Activated CD4-positive, alpha-beta T cell treated with anti-CD3 and anti-CD28 coated beads, Interleukin-2, amount 10 ng/mL, durations not matched to agents 7 days and 5 days (primary cell): ENCODE results near the gene LILRA1. TPM values are rescaled to one million over a fixed set of nuclear protein-coding genes. Genes with fewer than 3 reads are reported as not detected.
"Not testable (repeated sequence)": the region's sequence is repeated elsewhere in the genome, so short reads cannot be mapped to it uniquely, and the experiment has no call there.

ENCODE experiments used
- CTCF ChIA-PET: fragments of 350-600 bp; sonication (Branson Sonifier 250); formaldehyde crosslinking; loops from one replicate; lab custom pipeline; 2021; ENCODE audit warnings: antibody characterized with exemption; lab: Charles Lee
- POLR2A ChIA-PET: fragments of 350-600 bp; sonication (Branson Sonifier 250); formaldehyde crosslinking; loops from one replicate; lab custom pipeline; 2021; ENCODE audit warnings: antibody characterized with exemption; lab: Charles Lee
- DNase-seq: peaks from one replicate; pipeline ENCODE4 v3.0.0-alpha.2; 2020
- H3K27ac Mint-ChIP-seq: one replicate; pipeline ENCODE4 v1.8.0; 2021; ENCODE audit warnings: mild to moderate bottlenecking, moderate library complexity, mixed read lengths
- H3K27me3 Mint-ChIP-seq: one replicate; pipeline ENCODE4 v1.8.0; 2021; ENCODE audit warnings: mixed read lengths
- H3K36me3 Mint-ChIP-seq: one replicate; pipeline ENCODE4 v1.8.0; 2021; ENCODE audit warnings: low read depth, mixed read lengths
- H3K4me1 Mint-ChIP-seq: one replicate; pipeline ENCODE4 v1.8.0; 2021; ENCODE audit warnings: mixed read lengths
- H3K4me3 Mint-ChIP-seq: one replicate; pipeline ENCODE4 v1.8.0; 2021; ENCODE audit warnings: mild to moderate bottlenecking, moderate library complexity, mixed read lengths
- H3K9me3 Mint-ChIP-seq: one replicate; pipeline ENCODE4 v1.8.0; 2021; ENCODE audit warnings: mixed read lengths
- total RNA-seq, 2 experiments: library from RNA; stranded (reverse); gene quantifications; one replicate each; pipeline ENCODE4 v1.2.3, GENCODE V29; 2021

Gene LILRA1
- total RNA-seq, 2 experiments from 2014 or later: not detected

DNA sequence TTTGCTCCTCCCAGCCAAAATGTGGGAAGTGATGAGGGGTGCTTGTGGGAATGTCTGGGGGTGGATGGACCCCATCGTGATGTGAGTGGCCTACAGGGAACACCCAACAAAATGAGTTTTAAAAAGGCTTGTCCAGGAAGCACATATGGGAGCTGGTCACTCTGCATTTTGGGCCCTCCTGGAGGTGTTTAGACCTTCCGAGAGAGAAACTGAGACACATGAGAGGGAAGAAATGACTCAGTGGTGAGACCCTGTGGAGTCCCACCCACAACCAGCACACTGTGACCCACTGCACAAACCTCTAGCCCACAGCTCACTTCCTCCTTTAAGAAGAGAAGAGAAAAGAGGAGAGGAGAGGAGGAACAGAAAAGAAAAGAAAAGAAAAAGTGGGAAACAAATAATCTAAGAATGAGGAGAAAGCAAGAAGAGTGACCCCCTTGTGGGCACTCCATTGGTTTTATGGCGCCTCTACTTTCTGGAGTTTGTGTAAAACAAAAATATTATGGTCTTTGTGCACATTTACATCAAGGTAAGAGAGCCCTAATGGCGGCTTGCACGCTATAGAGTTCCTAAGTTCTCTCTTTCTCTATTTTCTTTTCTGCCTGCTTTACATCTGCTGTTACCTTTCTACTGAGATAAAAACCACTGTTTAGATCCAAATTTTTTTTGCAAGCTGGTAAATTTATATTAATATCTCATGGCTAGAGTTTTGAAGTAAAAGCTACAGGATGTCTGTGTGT is 23.6 kb downstream of the LILRA1 start:
- Mint-ChIP-seq H3K4me3 (no peak overlapping the region), H3K27me3 (peaks cover 27% of the 10 kb centered on the region), H3K36me3 (no peaks in the 10 kb centered on the region), H3K9me3 (no peaks in the 10 kb centered on the region), H3K27ac (no peak overlapping the region), H3K4me1 (no peaks in the 10 kb centered on the region)
- no peak for DNase-seq
- ChIA-PET CTCF (interaction anchor here (1.3 kb wide), 1 partner anchor 117 kb away, joined by 3 read pairs; no protein-coding TSS in a partner anchor), POLR2A (no interaction called here)

- Mint-ChIP-seq H3K4me3 (no peak overlapping the region), H3K4me1 (peaks cover 2% of the 10 kb centered on the region), H3K36me3 (no peaks in the 10 kb centered on the region), H3K27ac (no peak overlapping the region), H3K27me3 (peaks cover 29% of the 10 kb centered on the region), H3K9me3 (no peaks in the 10 kb centered on the region)
- DNase-seq: no peak
- ChIA-PET CTCF (no interaction called here), POLR2A (no interaction called here)
These were observed 27.0 kb downstream of the LILRA1 start for GRCh38 chr19:54620464-54620863.

DNA sequence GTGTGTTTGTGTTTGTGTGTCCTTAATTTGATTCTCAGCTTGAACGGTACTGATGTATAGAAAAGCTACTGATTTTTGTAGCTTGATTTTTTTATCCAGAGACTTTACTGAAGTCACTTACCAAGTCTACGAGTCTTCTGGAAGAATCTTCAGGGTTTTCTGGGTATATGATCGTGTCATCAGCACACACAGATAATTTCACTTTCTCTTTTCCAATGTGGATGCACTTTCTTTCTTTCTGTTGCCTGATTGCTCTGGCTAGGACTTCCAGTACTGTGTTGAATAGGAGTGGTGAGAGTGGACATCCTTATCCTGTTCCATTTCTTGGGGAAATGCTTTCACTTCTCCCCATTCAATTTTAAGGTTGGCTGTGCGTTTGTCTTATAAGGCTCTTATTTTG is 29.0 kb downstream of the LILRA1 start:
- H3K9me3 Mint-ChIP-seq: no peaks in the 10 kb centered on the region
- CTCF ChIA-PET: no interaction called here
- POLR2A ChIA-PET: no interaction called here
- H3K4me3 Mint-ChIP-seq: no peak overlapping the region
- DNase-seq: no peak
- no peaks in the 10 kb centered on the region for H3K36me3 Mint-ChIP-seq
- no peak overlapping the region for H3K27ac Mint-ChIP-seq
- H3K4me1 Mint-ChIP-seq: peaks cover 2% of the 10 kb centered on the region
- peaks cover 24% of the 10 kb centered on the region for H3K27me3 Mint-ChIP-seq

DNA sequence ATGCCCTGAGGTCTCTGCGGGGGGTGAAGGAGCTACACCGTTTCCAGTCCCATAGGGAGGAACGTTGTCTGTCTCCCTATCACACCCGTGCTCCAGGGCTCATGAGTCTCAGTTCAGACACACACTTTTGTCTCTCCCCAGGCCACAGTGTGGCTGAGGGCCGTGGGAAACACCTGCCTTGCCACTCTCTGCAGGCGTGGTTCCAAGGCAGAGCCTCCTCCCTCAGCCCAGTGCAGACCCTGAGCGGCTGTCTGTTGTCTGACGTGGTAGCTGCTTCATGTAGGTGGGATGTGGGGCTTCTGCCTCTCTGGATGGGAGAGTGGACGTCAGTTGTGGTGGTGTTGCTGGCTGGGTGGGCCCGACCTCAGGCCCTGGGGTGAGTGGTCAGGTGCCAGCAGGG is 30.8 kb downstream of the LILRA1 start:
- H3K4me1 Mint-ChIP-seq, CTCF ChIA-PET, DNase-seq, H3K27ac Mint-ChIP-seq, POLR2A ChIA-PET, H3K9me3 Mint-ChIP-seq, H3K4me3 Mint-ChIP-seq, H3K36me3 Mint-ChIP-seq: not testable (repeated sequence)
- peaks cover 26% of the 10 kb centered on the region for H3K27me3 Mint-ChIP-seq

DNA sequence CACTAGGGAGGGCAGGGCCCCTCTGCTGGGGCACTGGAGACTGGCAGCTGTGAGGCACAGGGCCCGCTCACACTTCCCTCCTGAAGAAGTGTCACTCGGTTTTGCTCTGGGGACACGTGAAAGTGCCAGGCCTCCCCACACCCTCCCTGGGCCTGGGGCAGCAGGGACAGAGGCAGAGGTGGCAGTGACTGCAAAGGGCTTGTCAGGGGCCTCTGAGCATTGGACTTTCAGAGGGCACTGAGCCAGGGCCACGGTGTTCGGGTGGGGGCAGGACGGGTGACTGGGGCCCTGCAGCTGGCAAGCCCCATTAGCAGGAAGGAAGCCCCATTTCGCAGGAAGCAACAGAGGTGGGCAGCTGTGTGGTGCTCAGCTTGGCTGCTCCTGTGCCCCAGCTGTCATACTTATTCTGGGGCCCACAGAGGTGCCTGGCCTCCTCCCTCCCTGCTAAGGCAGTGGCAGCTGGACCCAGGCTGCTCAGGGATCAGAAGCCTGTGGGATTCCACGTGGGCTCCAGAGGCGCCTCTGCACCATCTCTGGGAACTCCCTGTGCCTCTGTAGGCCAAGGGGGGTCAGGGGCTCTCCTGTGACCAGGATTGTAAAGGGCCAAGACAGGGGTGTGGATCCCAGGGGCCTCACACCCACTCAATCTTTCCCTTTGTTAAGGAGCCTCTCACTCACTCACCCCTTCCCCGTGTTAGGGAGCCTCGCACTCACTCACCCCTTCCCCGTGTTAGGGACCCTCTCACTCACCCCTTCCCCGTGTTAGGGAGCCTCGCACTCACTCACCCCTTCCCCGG is 31.7 kb downstream of the LILRA1 start:
- H3K4me1 Mint-ChIP-seq, H3K4me3 Mint-ChIP-seq, H3K9me3 Mint-ChIP-seq, H3K27ac Mint-ChIP-seq, CTCF ChIA-PET, POLR2A ChIA-PET, H3K36me3 Mint-ChIP-seq, DNase-seq: not testable (repeated sequence)
- H3K27me3 Mint-ChIP-seq: peaks cover 22% of the 10 kb centered on the region

GRCh38 chr19:54626757-54627156 is 33.3 kb downstream of the LILRA1 start:
- no peak overlapping the region for H3K4me3 Mint-ChIP-seq
- no peaks in the 10 kb centered on the region for H3K9me3 Mint-ChIP-seq
- peaks cover 3% of the 10 kb centered on the region for H3K4me1 Mint-ChIP-seq
- DNase-seq: no peak
- ChIA-PET CTCF (interaction anchor here (0.5 to 1.8 kb wide), 2 partner anchors 16 to 187 kb away, joined by 3 to 7 read pairs; no protein-coding TSS in a partner anchor), POLR2A (no interaction called here)
- no peaks in the 10 kb centered on the region for H3K36me3 Mint-ChIP-seq
- no peak overlapping the region for H3K27ac Mint-ChIP-seq
- peaks cover 20% of the 10 kb centered on the region for H3K27me3 Mint-ChIP-seq

DNA sequence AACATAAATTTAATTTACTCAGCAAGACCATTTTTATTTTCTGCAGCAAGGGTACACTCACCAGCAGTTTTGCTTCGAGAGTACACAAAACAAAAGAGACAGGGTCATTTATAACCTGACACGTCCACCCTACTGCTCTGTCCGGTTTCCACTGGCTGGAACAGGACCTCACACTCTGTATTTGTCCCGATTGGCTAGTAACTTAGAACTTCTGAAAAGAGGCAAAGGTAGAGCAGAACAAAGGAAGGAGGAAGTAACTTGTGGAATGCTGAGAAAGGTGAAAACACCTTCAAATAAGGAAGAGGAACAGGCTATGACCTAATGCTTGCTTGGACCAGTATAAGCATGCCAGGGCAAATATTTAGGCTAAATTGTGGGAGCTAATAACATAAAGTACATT is 34.5 kb downstream of the LILRA1 start:
- H3K4me3 Mint-ChIP-seq, H3K4me1 Mint-ChIP-seq, H3K9me3 Mint-ChIP-seq, DNase-seq, POLR2A ChIA-PET, H3K36me3 Mint-ChIP-seq, H3K27ac Mint-ChIP-seq: not testable (repeated sequence)
- CTCF ChIA-PET: interaction anchor here (1.8 kb wide), 1 partner anchor 17 kb away, joined by 7 read pairs; no protein-coding TSS in a partner anchor
- H3K27me3 Mint-ChIP-seq: peaks cover 14% of the 10 kb centered on the region

DNA sequence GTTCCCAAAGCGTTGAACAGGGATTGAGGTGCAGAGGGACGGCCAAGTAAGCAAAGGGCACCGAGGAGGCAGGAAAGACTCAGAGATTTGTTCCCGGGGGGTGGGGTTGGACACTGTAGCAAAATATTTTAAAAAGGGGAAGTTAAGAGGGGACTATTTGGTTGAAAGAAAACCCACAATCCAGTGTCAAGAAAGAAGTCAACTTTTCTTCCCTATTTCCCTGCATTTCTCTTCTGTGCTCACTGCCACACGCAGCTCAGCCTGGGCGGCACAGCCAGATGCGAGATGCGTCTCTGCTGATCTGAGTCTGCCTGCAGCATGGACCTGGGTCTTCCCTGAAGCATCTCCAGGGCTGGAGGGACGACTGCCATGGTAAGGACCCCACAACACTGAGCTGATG is 36.8 kb downstream of the LILRA1 start, which contains the start of gene LILRB1:
Gene LILRB1 (plus strand): TSS at position 223 of the 400 bp plus-strand sequence. CDS start 590 bp downstream, outside the sequence.
- DNase-seq, CTCF ChIA-PET, H3K9me3 Mint-ChIP-seq, H3K27me3 Mint-ChIP-seq, H3K4me3 Mint-ChIP-seq, H3K36me3 Mint-ChIP-seq, H3K4me1 Mint-ChIP-seq, POLR2A ChIA-PET, H3K27ac Mint-ChIP-seq: not testable (repeated sequence)

- no peak overlapping the region for H3K4me3 Mint-ChIP-seq
- no peak for DNase-seq
- no peak overlapping the region for H3K27ac Mint-ChIP-seq
- H3K4me1 Mint-ChIP-seq: peaks cover 2% of the 10 kb centered on the region
- no peaks in the 10 kb centered on the region for H3K9me3 Mint-ChIP-seq
- H3K27me3 Mint-ChIP-seq: peaks cover 7% of the 10 kb centered on the region
- ChIA-PET POLR2A (no interaction called here), CTCF (no interaction called here)
- H3K36me3 Mint-ChIP-seq: no peaks in the 10 kb centered on the region
These were observed 37.4 kb downstream of the LILRA1 start for GRCh38 chr19:54630782-54631181.

GRCh38 chr19:54631489-54632337 is 38.3 kb downstream of the LILRA1 start:
- H3K27me3 Mint-ChIP-seq, H3K27ac Mint-ChIP-seq, H3K36me3 Mint-ChIP-seq, H3K9me3 Mint-ChIP-seq, POLR2A ChIA-PET, H3K4me3 Mint-ChIP-seq, H3K4me1 Mint-ChIP-seq, CTCF ChIA-PET, DNase-seq: not testable (repeated sequence)

DNA sequence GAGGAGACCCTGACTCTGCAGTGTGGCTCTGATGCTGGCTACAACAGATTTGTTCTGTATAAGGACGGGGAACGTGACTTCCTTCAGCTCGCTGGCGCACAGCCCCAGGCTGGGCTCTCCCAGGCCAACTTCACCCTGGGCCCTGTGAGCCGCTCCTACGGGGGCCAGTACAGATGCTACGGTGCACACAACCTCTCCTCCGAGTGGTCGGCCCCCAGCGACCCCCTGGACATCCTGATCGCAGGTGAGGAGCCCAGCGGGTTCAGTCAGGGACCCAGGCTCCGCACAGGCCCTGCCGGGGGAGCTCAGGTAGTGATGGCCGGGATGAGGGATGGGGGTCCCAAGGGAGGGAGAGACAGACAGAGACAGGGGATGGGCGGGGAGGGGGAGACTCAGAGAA is 39.1 kb downstream of the LILRA1 start:
- H3K4me1 Mint-ChIP-seq, H3K9me3 Mint-ChIP-seq, H3K27me3 Mint-ChIP-seq, CTCF ChIA-PET, DNase-seq, POLR2A ChIA-PET, H3K4me3 Mint-ChIP-seq, H3K36me3 Mint-ChIP-seq, H3K27ac Mint-ChIP-seq: not testable (repeated sequence)

- peaks cover 3% of the 10 kb centered on the region for H3K27me3 Mint-ChIP-seq
- no peaks in the 10 kb centered on the region for H3K36me3 Mint-ChIP-seq
- DNase-seq: no peak
- H3K27ac Mint-ChIP-seq: no peak overlapping the region
- peaks cover 2% of the 10 kb centered on the region for H3K4me1 Mint-ChIP-seq
- no peaks in the 10 kb centered on the region for H3K9me3 Mint-ChIP-seq
- ChIA-PET CTCF (no interaction called here), POLR2A (no interaction called here)
- no peak overlapping the region for H3K4me3 Mint-ChIP-seq
These were observed 40.0 kb downstream of the LILRA1 start for GRCh38 chr19:54633401-54633800.
